ENCODE data around the gene RNASEH1. TPM values are rescaled to one million over a fixed set of nuclear protein-coding genes. Genes with fewer than 3 reads are reported as not detected.

The RNASEH1 gene
- total RNA-seq, 1 donor from 2014 or later = 35.5 TPM

- Histone ChIP-seq H4K20me1 (ENCODE audit: insufficient read depth, low read length) (peaks cover 7% of the 10 kb centered on the region), H3K9ac (ENCODE audit: low read length) (no peak overlapping the region), H3K4me1 (ENCODE audit: insufficient read depth, low read length) (peaks cover 3% of the 10 kb centered on the region), H3K79me2 (ENCODE audit: insufficient read depth, low read length) (no peaks in the 10 kb centered on the region), H3K4me2 (ENCODE audit: low read length) (no peak overlapping the region), H3K4me3 (ENCODE audit: insufficient read depth, low read depth, low read length) (no peak overlapping the region), H3K36me3 (ENCODE audit: insufficient read depth, low read length) (peaks cover 8% of the 10 kb centered on the region), H3K27me3 (ENCODE audit: insufficient read depth, low read length) (no peaks in the 10 kb centered on the region), H2AFZ (ENCODE audit: low read depth, low read length) (no peak overlapping the region), H3K9me3 (ENCODE audit: insufficient read depth, low read depth, low read length) (no peaks in the 10 kb centered on the region), H3K27ac (ENCODE audit: low read depth, low read length) (no peak overlapping the region)
- Mint-ChIP-seq H3K9me3 (ENCODE audit: unreplicated experiment) (peaks cover 7% of the 10 kb centered on the region), H3K27ac (ENCODE audit: unreplicated experiment) (no peak overlapping the region), H3K4me3 (ENCODE audit: unreplicated experiment) (no peak overlapping the region), H3K27me3 (ENCODE audit: low read depth, unreplicated experiment) (no peaks in the 10 kb centered on the region), H3K36me3 (ENCODE audit: low read depth, unreplicated experiment) (peaks cover 12% of the 10 kb centered on the region), H3K4me1 (ENCODE audit: low read depth, unreplicated experiment) (no peaks in the 10 kb centered on the region)
- FAIRE-seq = no peak
- no peak for DNase-seq (ENCODE audit: low read depth)
- TF ChIP-seq CTCF (IDR thresholded peaks at IDR 0.05; ENCODE audit: insufficient read depth, low read depth, low read length) = no peak
- TF ChIP-seq EZH2 (IDR thresholded peaks at IDR 0.05; ENCODE audit: insufficient read depth, low read length) = no peak
Observed at GRCh38 chr2:3587021-3587420, 28.9 kb upstream of the RNASEH1 start.

- peaks cover 6% of the 10 kb centered on the region for H3K79me2 ChIP-seq (ENCODE audit: insufficient read depth, low read length)
- H3K27ac Mint-ChIP-seq (ENCODE audit: unreplicated experiment) = no peak overlapping the region
- TF ChIP-seq EZH2 (IDR thresholded peaks at IDR 0.05; ENCODE audit: insufficient read depth, low read length) = no peak
- TF ChIP-seq CTCF (IDR thresholded peaks at IDR 0.05; ENCODE audit: insufficient read depth, low read depth, low read length) = no peak
- H3K9me3 ChIP-seq (ENCODE audit: insufficient read depth, low read depth, low read length) = no peaks in the 10 kb centered on the region
- peaks cover 7% of the 10 kb centered on the region for H3K9me3 Mint-ChIP-seq (ENCODE audit: unreplicated experiment)
- no peaks in the 10 kb centered on the region for H3K27me3 ChIP-seq (ENCODE audit: insufficient read depth, low read length)
- peak overlapping the region; percentile 18 for H3K9ac ChIP-seq (ENCODE audit: low read length)
- peaks cover 3% of the 10 kb centered on the region for H3K4me1 ChIP-seq (ENCODE audit: insufficient read depth, low read length)
- H3K27ac ChIP-seq (ENCODE audit: low read depth, low read length) = no peak overlapping the region
- peaks cover 15% of the 10 kb centered on the region for H4K20me1 ChIP-seq (ENCODE audit: insufficient read depth, low read length)
- peaks cover 18% of the 10 kb centered on the region for H3K36me3 Mint-ChIP-seq (ENCODE audit: low read depth, unreplicated experiment)
- no peak overlapping the region for H3K4me3 ChIP-seq (ENCODE audit: insufficient read depth, low read depth, low read length)
- H2AFZ ChIP-seq (ENCODE audit: low read depth, low read length) = no peak overlapping the region
- H3K4me1 Mint-ChIP-seq (ENCODE audit: low read depth, unreplicated experiment) = no peaks in the 10 kb centered on the region
- no peak for FAIRE-seq
- no peak overlapping the region for H3K4me3 Mint-ChIP-seq (ENCODE audit: unreplicated experiment)
- DNase-seq (ENCODE audit: low read depth) = no peak
- no peak overlapping the region for H3K4me2 ChIP-seq (ENCODE audit: low read length)
- H3K36me3 ChIP-seq (ENCODE audit: insufficient read depth, low read length) = peaks cover 15% of the 10 kb centered on the region
- no peaks in the 10 kb centered on the region for H3K27me3 Mint-ChIP-seq (ENCODE audit: low read depth, unreplicated experiment)
Observed at GRCh38 chr2:3586220-3586619, 28.1 kb upstream of the RNASEH1 start.

GRCh38 chr2:3585261-3586109, 27.4 kb upstream of the RNASEH1 start:
- H4K20me1 ChIP-seq (ENCODE audit: insufficient read depth, low read length) = peaks cover 22% of the 10 kb centered on the region
- Mint-ChIP-seq H3K27ac (ENCODE audit: unreplicated experiment) (no peak overlapping the region), H3K27me3 (ENCODE audit: low read depth, unreplicated experiment) (no peaks in the 10 kb centered on the region), H3K4me1 (ENCODE audit: low read depth, unreplicated experiment) (no peaks in the 10 kb centered on the region), H3K9me3 (ENCODE audit: unreplicated experiment) (peaks cover 7% of the 10 kb centered on the region), H3K36me3 (ENCODE audit: low read depth, unreplicated experiment) (peaks cover 18% of the 10 kb centered on the region), H3K4me3 (ENCODE audit: unreplicated experiment) (no peak overlapping the region)
- H3K9me3 ChIP-seq (ENCODE audit: insufficient read depth, low read depth, low read length) = no peaks in the 10 kb centered on the region
- FAIRE-seq (no peak), DNase-seq (ENCODE audit: low read depth) (peak; percentile 24)
- peak overlapping the region; percentile 46 for H3K4me2 ChIP-seq (ENCODE audit: low read length)
- no peak for TF ChIP-seq CTCF (IDR thresholded peaks at IDR 0.05; ENCODE audit: insufficient read depth, low read depth, low read length)
- TF ChIP-seq EZH2 (IDR thresholded peaks at IDR 0.05; ENCODE audit: insufficient read depth, low read length) = no peak
- H3K27ac ChIP-seq (ENCODE audit: low read depth, low read length) = no peak overlapping the region
- H3K36me3 ChIP-seq (ENCODE audit: insufficient read depth, low read length) = peaks cover 22% of the 10 kb centered on the region
- peaks cover 12% of the 10 kb centered on the region for H3K79me2 ChIP-seq (ENCODE audit: insufficient read depth, low read length)
- peaks cover 3% of the 10 kb centered on the region for H3K4me1 ChIP-seq (ENCODE audit: insufficient read depth, low read length)
- H3K4me3 ChIP-seq (ENCODE audit: insufficient read depth, low read depth, low read length) = no peak overlapping the region
- H3K9ac ChIP-seq (ENCODE audit: low read length) = peak overlapping the region; percentile 18
- no peaks in the 10 kb centered on the region for H3K27me3 ChIP-seq (ENCODE audit: insufficient read depth, low read length)
- H2AFZ ChIP-seq (ENCODE audit: low read depth, low read length) = no peak overlapping the region
